B cell (primary cell): ENCODE results near the gene GUCY2F. TPM values are rescaled to one million over a fixed set of nuclear protein-coding genes. Genes with fewer than 3 reads are reported as not detected.

Source experiments
- ATAC-seq: fragments of 200-7000 bp; cut with Tn5 transposase; one replicate; pipeline ENCODE4 v1.10.0; 2021; ENCODE audit warnings: low read depth, mild to moderate bottlenecking, moderate number of reproducible peaks, moderate library complexity
- CTCF ChIA-PET: fragments of 350-600 bp; sonication (Branson Sonifier 250); formaldehyde crosslinking; loops from one replicate; lab custom pipeline; 2021; ENCODE audit warnings: antibody characterized with exemption, inconsistent platforms; lab: Charles Lee
- POLR2A ChIA-PET: fragments of 350-600 bp; sonication (Branson Sonifier 250); formaldehyde crosslinking; loops from one replicate; lab custom pipeline; 2021; ENCODE audit warnings: antibody characterized with exemption; lab: Charles Lee
- DNase-seq: peaks from one replicate; pipeline ENCODE4 v3.0.0; 2013
- H2AFZ ChIP-seq: 2 replicates; pipeline ENCODE4 v1.6.1; 2012; ENCODE audit warnings: mild to moderate bottlenecking, low read depth, low read length; ENCODE audit not compliant: insufficient read depth, poor library complexity, severe bottlenecking
- H3K27ac ChIP-seq, 2 donors: 1 replicate in 1 of 2; 2 replicates in 1 of 2; pipeline ENCODE4 v1.5.1; 2012 to 2013; ENCODE audit warnings: low read length in 2 of 2, mild to moderate bottlenecking in 2 of 2, moderate library complexity in 1 of 2
- H3K27me3 ChIP-seq, 4 experiments: fragments of 200-600 bp in 1 of 4; sonication (generic) in 1 of 4; replicated peaks in 1 of 4; 1 replicate in 2 of 4; 2 replicates in 2 of 4; pipeline versions ENCODE4 v1.6.1 to v1.7.0; 2013 to 2016; ENCODE audit warnings: low read length in 3 of 4, mild to moderate bottlenecking in 2 of 4, mixed read lengths in 1 of 4, moderate library complexity in 1 of 4; ENCODE audit not compliant: insufficient read depth in 4 of 4, control insufficient read depth in 3 of 4; ENCODE audit errors: control extremely low read depth in 1 of 4
- H3K36me3 ChIP-seq, 2 experiments: replicated peaks in 1 of 2; 1 replicate in 1 of 2; 2 replicates in 1 of 2; pipeline versions ENCODE4 v1.6.1 to v1.7.1; 2013; ENCODE audit warnings: low read length in 1 of 2; ENCODE audit not compliant: insufficient read depth in 2 of 2, control insufficient read depth in 1 of 2; ENCODE audit errors: control extremely low read depth in 1 of 2, extremely low read depth in 1 of 2
- H3K4me1 ChIP-seq, 2 donors: fragments of 200-600 bp in 1 of 2; sonication (generic) in 1 of 2; 1 replicate in 1 of 2; 2 replicates in 1 of 2; pipeline versions ENCODE4 v1.5.1 to v1.6.1; 2013 to 2017; ENCODE audit warnings: low read length in 2 of 2; ENCODE audit not compliant: control insufficient read depth in 2 of 2, insufficient read depth in 2 of 2
- H3K4me2 ChIP-seq: replicated peaks from 2 replicates; pipeline ENCODE3; 2012; ENCODE audit warnings: mild to moderate bottlenecking, low read depth, low read length; ENCODE audit not compliant: poor library complexity, severe bottlenecking
- H3K4me3 ChIP-seq, 5 experiments: fragments of 200-600 bp in 1 of 5; sonication (generic) in 1 of 5; 1 replicate in 3 of 5; 2 replicates in 2 of 5; pipeline versions ENCODE4 v1.5.1 to v1.7.0; 2011 to 2016; ENCODE audit warnings: low read length in 4 of 5, mild to moderate bottlenecking in 4 of 5, low read depth in 2 of 5, control low read depth in 1 of 5, moderate library complexity in 1 of 5; ENCODE audit not compliant: insufficient read depth in 1 of 5; ENCODE audit errors: control extremely low read depth in 1 of 5, extremely low read depth in 1 of 5
- H3K79me2 ChIP-seq: fragments of 200-600 bp; sonication (generic); one replicate; pipeline ENCODE4 v1.6.0; 2016; ENCODE audit warnings: low read length; ENCODE audit not compliant: control insufficient read depth, insufficient read depth
- H3K9ac ChIP-seq: fragments of 200-600 bp; sonication (generic); 2 replicates; pipeline ENCODE4 v1.6.1; 2017; ENCODE audit warnings: mild to moderate bottlenecking, low read length, moderate library complexity
- H3K9me3 ChIP-seq, 3 donors: one replicate each; pipeline versions ENCODE4 v1.6.1 to v1.7.1; 2013; ENCODE audit warnings: low read length in 2 of 3; ENCODE audit not compliant: control insufficient read depth in 2 of 3, insufficient read depth in 1 of 3; ENCODE audit errors: control extremely low read depth in 1 of 3
- H4K20me1 ChIP-seq: 2 replicates; pipeline ENCODE4 v1.6.0; 2012; ENCODE audit warnings: mild to moderate bottlenecking, low read length; ENCODE audit not compliant: insufficient read depth, control insufficient read depth, poor library complexity, severe bottlenecking
- H3K27ac Mint-ChIP-seq: one replicate; pipeline ENCODE4 v1.8.0; 2021; ENCODE audit warnings: mixed read lengths
- H3K27me3 Mint-ChIP-seq: one replicate; pipeline ENCODE4 v1.8.0; 2021; ENCODE audit warnings: mixed read lengths
- H3K4me1 Mint-ChIP-seq: one replicate; pipeline ENCODE4 v1.8.0; 2021; ENCODE audit warnings: mixed read lengths
- H3K4me3 Mint-ChIP-seq: one replicate; pipeline ENCODE4 v1.8.0; 2021; ENCODE audit warnings: mixed read lengths
- H3K9me3 Mint-ChIP-seq: one replicate; pipeline ENCODE4 v1.8.0; 2022; ENCODE audit warnings: mixed read lengths; ENCODE audit not compliant: insufficient read depth
- CTCF ChIP-seq: fragments of 200-600 bp; IDR thresholded peaks from one replicate; pipeline ENCODE4 v1.8.0; 2022; ENCODE audit warnings: antibody characterized with exemption, mild to moderate bottlenecking
- EZH2 ChIP-seq: IDR thresholded peaks from 2 replicates; pipeline ENCODE4 v1.6.1; 2012; ENCODE audit warnings: borderline replicate concordance, low read depth, mild to moderate bottlenecking, moderate library complexity, low read length; ENCODE audit not compliant: insufficient read depth, poor library complexity, severe bottlenecking
- WGBS: methylation state at CpG from one replicate; pipeline ENCODE4 v1.1.5; 2013; ENCODE audit warnings: missing lambda C conversion rate; ENCODE audit not compliant: insufficient coverage; 5-methylcytosine and 5-hydroxymethylcytosine counted together
- intact Hi-C: fragments of 100-400 bp; cut with micrococcal nuclease; formaldehyde crosslinking; loops from one replicate; pipeline ENCODE4 v1.10.0; 2022
- polyA plus RNA-seq: library from polyadenylated mRNA; depleted of rRNA; stranded (reverse); fragments of >200 nt; gene quantifications from 2 replicates; pipeline ENCODE4 v1.2.3, GENCODE V29; 2012
- total RNA-seq, 2 donors: library from RNA; stranded (reverse); fragments of 120-200 nt in 1 of 2; gene quantifications; 1 replicate in 1 of 2; 2 replicates in 1 of 2; pipeline versions ENCODE4 v1.2.3 to v1.2.4, GENCODE V29; 2013 to 2022

GUCY2F gene
- total and polyA plus RNA-seq, 2 donors (not counting 1 experiment from before 2014, with no cell fraction given): not detected

- Histone ChIP-seq H3K79me2 (no peaks in the 10 kb centered on the region), H2AFZ (peak overlapping the region; percentile 52), H3K4me1 (peaks cover 10 to 11% of the 10 kb centered on the region in 2 donors), H3K4me2 (peak overlapping the region; percentile 34), H3K27me3 (no peaks in the 10 kb centered on the region), H4K20me1 (no peaks in the 10 kb centered on the region), H3K4me3 (no peak overlapping the region), H3K36me3 (no peaks in the 10 kb centered on the region), H3K9ac (no peak overlapping the region), H3K9me3 (no peaks in the 10 kb centered on the region), H3K27ac (no peak overlapping the region)
- Mint-ChIP-seq H3K4me3 (no peak overlapping the region), H3K27me3 (peaks cover 8% of the 10 kb centered on the region), H3K27ac (no peak overlapping the region), H3K4me1 (peaks cover 10% of the 10 kb centered on the region), H3K9me3 (no peaks in the 10 kb centered on the region)
- TF ChIP-seq CTCF: peak; percentile 94
- no peak for TF ChIP-seq EZH2
- POLR2A ChIA-PET: interaction anchor here (0.5 kb wide), 1 partner anchor 516 kb away, joined by 3 read pairs; no protein-coding TSS in a partner anchor
- no CpG with 5 or more reads among the region's 9 CpGs for WGBS
- CTCF ChIA-PET: interaction anchor here (0.6 to 5.1 kb wide), 30 partner anchors 8 to 1361 kb away, joined by 3 to 100 read pairs (median 3); partner anchors contain the start of genes ACSL4 and NXT2
- intact Hi-C loops: loop anchor here (1.0 to 10.0 kb wide), 4 partner anchors 47 to 659 kb away; partner anchors contain the start of gene ACSL4
- DNase-seq (peak; percentile 82), ATAC-seq (peak; percentile 76)
Observed at GRCh38 chrX:109485470-109486340, 3.8 kb upstream of the GUCY2F start.

- H3K27ac Mint-ChIP-seq: no peak overlapping the region
- Histone ChIP-seq H4K20me1 (no peaks in the 10 kb centered on the region), H2AFZ (no peak overlapping the region), H3K4me3 (no peak overlapping the region), H3K27me3 (no peaks in the 10 kb centered on the region), H3K9me3 (no peaks in the 10 kb centered on the region), H3K36me3 (no peaks in the 10 kb centered on the region), H3K4me1 (peaks cover 10 to 11% of the 10 kb centered on the region in 2 donors), H3K4me2 (no peak overlapping the region), H3K79me2 (no peaks in the 10 kb centered on the region), H3K9ac (no peak overlapping the region), H3K27ac (no peak overlapping the region)
- H3K27me3 Mint-ChIP-seq: peaks cover 8% of the 10 kb centered on the region
- DNase-seq (no peak), ATAC-seq (no peak)
- POLR2A ChIA-PET: no interaction called here
- H3K9me3 Mint-ChIP-seq: no peaks in the 10 kb centered on the region
- peaks cover 10% of the 10 kb centered on the region for H3K4me1 Mint-ChIP-seq
- CTCF ChIA-PET: interaction anchor here (0.6 to 5.1 kb wide), 18 partner anchors 9 to 1362 kb away, joined by 3 to 100 read pairs (median 4); partner anchors contain the start of gene NXT2
- WGBS: no CpG with 5 or more reads among the region's 1 CpG
- no peak overlapping the region for H3K4me3 Mint-ChIP-seq
- intact Hi-C loops: loop anchor here (5.0 to 10.0 kb wide), 3 partner anchors 47 to 660 kb away; partner anchors contain the start of gene ACSL4
- TF ChIP-seq CTCF (no peak), EZH2 (no peak)
Observed at GRCh38 chrX:109484886-109485285, 3.0 kb upstream of the GUCY2F start.
